HG03045 (cell line): ENCODE measurements around the gene SHQ1.
"Not testable (repeated sequence)": the region's sequence is repeated elsewhere in the genome, so short reads cannot be mapped to it uniquely, and the experiment has no call there.

ENCODE experiments used
- ATAC-seq: cut with Tn5 transposase; IDR thresholded peaks from one replicate; pipeline ENCODE4 v1.9.1; 2021; ENCODE audit warnings: mild to moderate bottlenecking, moderate library complexity; ENCODE audit not compliant: unreplicated experiment

The SHQ1 gene

DNA sequence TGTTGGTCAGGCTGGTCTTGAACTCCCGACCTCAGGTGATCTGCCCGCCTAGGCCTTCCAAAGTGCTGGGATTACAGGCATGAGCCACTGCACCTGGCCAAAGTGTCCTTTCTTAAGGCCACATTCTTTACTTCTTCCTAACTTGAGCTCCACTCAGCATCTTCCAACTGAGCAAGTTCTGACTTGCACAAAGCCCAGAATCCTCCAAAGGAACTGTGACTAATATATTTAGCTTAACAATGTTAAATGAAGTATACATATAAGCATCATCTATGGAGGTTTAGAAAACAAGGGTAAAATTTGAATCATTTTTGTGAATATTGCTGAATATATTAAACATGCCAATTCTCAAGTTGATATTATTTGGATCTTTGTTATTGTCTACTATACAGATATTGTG lies 93.7 kb downstream of the SHQ1 start:
- ATAC-seq, result no peak

DNA sequence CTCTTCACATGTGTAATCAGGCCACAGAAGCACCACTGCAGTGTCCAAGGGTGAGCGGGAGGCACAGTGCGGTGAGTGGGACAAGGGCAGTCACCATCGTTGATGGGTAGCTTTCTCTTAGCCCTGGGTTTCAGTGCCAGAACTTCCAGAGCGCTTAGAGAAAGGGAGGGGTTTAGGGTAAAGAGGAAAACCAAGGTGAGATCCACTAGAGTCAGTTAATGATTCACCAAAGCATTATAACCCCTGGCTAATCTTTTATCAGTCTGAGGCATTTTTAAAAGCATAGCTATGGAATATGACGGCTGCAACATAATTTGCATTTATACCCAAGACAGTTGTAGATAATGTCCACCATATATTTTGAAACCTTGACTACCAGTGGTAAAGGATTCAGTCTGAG lies 94.8 kb downstream of the SHQ1 start:
- no peak for ATAC-seq

DNA sequence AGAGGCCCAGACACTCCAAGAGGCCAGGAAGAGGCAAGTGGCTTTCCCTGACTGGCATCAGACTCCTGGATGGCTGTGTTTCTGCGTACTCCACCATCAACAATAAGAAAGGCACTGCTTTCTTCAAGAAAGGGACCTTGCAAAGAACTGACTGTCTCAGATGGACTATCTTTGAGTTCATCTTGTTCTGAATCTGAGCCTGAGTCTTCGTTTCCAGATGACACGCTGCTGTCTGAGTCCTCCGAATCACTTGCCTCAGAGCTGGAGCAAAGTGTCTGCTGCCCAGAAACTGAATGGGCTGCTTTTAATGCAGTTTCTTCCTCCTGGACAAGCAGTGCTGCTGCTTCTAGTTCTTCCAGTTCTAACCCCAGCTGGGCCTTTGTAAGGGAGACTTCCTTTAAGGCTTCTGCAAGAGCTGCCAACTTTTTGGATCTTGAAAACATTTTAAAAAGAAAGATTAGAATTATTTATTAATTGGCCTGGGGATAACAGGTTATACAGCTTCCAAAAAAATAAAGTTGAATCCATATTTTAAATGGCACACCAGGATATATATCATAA lies 97.8 kb downstream of the SHQ1 start:
- ATAC-seq, result no peak

DNA sequence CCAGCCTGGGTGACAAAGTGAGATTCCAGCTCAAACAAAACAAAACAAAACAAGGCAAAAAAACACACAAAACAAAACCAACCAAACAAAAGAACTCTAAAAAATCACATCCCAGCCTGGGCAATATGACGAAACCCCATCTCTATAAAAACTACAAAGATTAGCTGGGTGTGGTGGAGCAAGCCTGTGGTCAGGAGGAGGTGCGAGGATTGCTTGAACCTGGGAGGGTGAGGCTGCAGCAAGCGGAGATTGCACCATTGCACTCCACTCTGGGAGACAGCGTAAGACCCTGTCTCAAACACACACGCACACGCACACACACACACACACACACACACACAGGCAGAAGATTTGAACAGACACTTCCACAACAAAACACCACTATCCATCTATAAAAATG lies 99.6 kb downstream of the SHQ1 start:
- ATAC-seq, result no peak

DNA sequence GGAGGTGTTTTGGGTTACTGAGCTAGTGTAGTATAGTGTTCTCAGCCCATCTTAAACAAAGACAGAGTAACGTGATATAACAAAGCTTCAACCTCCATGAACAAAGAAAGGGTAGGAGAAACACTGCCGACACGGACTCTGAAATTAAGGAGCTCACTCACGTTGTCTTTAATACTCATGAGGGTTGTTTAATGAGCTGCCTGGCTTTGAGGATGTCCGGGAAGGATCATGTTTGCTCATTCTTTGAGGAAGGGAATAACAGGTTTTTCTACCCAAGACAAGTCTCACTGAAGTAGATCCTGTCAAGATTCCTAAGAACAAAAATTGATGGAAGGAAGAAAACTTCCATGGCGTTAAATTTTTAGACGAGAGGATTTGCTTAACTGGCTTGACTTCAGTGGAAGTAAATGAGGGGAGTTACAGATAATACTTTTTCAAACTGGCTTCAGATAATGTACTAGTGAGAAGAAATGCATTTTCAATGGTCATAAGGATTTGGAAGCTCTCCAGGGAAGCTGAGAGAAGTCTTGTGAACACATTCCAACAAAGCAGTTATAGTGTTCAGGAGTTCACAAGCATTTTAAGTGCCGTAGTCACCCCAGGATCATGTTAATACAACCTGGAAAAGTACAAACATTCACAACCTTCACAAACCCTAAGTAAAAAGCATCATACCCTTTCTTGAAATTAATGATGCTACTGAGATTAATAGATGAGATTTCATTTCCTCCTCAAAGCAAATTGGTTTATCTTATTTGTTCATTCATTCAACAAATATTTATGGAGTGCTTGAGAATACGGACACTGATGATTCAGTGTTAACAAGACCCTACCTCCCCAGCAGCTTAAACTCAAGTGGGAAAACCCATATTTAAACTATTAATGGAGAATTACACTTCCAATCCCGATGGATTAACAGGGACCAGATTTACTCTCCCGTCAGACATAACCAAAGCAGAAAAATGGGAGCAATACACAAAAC lies 101.5 kb downstream of the SHQ1 start:
- no peak for ATAC-seq

DNA sequence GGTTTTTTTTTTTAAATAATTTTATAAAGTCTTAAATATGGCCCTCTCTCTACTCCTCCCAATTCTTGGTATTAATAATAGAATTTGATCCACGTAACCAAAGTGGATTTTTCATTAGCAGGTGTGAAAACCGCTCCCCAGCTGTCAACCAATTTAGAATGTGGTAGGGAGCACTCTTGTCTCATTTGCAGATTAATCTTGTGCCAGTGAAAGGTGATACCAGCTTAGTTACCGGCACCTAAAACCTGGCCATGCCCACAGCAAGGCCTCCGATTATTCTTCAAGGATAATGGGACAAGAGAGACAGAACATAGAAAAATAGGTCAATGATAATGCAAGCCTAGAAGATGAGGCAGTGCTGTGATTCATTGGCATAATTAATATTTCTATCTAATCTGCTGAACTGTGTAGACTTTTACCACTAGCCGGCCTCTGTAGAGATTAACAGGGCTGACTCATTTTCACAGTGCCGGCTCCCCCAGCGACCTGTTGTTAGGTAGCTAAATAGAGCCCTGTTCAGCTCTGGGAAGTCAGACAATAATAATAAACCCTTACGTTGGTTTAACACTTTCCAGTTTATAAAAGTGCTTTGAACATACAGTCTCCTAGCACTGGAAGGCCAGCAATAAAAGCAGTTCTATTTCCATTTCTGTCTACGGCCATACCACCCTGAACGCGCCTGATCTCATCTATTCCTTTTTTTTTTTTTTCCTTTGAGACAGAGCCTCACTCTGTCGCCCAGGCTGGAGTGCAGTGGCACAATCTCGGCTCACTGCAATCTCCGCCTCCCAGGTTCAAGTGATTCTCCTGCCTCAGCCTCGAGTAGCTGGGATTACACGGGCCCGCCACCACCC lies 102.9 kb downstream of the SHQ1 start:
- ATAC-seq, result no peak

DNA sequence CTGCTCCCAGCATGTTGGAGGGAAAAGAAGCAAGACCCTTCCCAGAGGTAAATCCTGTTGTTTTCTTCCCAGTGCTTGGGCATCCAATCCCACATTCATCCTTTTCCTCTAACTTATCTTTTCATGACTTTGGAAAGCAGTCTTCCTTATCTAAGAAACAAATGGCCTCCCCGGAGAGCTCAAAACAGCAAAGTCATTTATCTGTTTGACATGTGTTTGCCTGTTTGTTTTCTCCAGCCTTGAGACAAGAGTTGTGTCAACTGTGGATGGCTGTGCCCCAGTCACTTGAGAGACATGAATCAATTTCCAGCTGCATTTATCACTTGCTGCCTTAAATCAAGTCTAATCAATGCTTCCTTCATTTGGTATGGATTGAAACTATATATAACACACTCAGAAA lies 103.9 kb downstream of the SHQ1 start:
- no peak for ATAC-seq

DNA sequence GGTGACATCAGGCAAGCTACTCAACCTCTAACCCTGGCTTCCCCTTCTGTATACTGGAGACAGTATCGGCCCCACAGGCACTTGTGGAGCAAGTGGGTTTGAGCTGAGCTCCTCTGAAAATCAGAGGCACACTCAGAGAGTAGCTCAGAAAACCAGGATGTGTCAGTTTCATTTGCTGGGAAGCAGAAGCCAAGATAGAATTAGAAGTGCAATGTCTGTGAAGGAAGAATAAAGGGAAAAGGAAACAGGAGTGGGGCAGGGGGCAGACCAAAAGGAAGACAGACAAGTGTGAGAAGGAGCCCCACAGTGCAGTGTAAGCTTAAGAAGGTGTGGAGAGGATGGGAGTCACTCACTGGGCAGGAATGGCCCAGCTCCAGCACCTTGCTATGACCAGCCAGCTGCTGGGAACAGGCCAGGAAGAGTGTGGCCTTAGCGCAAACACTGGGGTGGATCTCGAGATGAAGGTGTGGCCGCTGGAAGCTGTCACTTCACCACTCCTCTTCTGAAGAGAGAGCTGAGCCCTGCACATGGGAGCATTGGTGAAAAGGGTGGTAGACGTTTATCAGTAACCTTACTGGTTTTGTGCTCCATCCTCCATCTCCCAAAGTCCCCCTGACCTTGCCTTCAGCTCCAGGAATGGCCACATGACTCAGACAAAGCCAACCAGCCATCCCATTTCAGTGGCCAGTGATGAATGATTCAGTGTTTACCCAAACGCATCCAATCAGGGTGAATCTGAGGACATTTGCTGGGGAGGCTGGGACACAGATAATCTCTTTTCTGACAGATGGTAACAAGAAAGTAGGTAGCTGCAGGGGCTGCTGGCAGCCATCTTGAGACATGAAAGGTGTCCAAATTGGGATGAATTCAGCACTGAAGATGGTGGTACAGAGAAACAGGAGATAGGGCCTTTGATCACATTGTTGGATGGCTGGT lies 108.4 kb downstream of the SHQ1 start:
- no peak for ATAC-seq

DNA sequence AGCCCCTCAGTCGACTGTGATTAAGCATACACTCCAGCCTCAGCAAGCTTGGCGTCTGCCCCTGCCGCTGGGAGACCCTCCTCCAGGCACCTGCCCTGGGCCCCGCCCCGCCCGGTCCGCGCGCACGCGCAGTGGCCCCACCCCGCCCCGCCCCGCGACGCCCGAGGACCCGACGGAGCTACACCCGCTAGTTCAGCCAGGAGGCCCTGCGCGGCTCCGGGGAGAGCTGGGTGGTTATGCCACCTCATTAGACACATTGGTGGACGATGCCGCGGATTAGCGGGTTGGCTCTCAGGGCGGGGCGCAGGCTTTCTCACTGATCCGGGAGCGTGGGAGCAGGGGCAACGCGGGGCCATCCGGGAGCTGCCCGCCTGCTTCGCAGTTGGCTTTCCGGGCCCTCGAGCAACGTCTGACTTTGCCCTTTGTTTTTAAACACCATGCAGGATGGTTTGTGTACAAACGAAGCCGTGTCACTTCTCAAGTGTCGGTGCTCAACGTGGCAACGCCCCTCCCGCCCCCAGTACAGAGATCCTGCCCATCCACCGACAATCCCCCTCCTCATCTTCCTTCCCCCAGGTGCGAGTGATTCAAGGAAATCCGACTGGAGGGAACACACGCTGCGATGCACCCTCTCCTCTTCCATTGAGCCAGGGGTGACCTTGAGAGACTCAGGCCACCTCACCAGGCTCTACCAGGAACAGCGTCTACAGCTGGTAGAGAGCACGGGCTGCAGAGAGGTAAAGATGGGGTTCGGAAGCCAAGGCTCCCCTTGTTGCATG lies 109.3 kb downstream of the SHQ1 start:
- peak; percentile 83 for ATAC-seq

DNA sequence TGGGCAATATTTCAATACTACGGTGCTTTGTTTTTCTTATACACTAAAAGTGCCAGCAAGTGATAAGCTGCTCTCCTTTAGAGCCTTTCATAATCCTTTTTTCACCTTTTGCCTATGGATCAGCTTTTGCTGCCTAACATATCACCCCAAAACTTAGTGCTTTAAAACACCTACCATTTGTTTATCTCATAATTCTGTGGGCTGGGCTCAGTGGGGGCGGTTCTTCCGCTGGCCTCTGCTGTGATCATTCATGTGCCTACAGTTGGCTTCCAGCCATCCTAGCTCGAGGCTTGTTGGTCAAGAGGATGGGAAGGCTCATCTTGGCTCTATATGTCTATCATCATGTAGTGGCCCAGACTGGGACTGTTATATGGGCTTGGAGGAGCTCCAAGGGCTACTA lies 113.2 kb downstream of the SHQ1 start:
- ATAC-seq, result not testable (repeated sequence)

DNA sequence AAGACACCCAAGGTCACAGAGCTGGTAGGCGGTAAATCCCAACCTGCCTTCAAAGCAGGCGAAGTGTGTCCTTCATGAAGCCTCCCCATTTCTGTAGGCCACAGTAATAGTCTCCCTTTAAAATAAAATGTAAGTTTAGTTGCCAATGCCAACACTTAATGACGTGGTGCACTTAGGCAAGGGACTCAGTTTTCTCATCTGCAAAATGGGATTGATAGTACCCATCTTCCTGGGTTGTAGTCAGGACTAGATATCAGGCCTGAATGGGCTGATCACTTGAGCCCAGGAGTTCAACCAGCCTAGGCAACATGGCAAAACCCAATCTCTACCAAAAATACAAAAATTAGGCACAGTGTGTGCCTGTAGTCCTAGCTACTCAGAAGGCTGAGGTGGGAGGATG lies 114.6 kb downstream of the SHQ1 start:
- ATAC-seq, result no peak

DNA sequence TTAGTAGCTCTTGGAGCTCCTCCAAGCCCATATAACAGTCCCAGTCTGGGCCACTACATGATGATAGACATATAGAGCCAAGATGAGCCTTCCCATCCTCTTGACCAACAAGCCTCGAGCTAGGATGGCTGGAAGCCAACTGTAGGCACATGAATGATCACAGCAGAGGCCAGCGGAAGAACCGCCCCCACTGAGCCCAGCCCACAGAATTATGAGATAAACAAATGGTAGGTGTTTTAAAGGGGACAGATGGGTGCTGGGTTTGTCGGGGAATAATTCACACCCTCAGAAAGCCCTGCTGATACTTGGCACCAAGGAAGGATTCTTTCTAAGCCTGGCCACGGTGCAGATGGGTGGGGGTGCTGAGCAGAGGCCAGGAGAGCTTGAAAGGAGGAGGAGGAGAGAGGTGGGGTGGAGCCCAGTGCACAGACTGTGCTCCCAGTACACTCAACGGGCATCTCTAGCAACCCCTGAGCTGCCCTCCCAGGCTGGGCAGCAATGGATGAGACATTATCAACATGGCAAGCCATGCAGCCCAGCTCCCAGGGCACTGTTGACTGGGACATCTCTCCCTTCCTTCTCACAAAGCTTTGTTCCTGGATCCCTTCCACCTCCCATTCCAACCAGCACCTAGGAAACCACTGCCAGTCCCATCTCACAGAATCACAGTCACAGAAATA lies 115.4 kb downstream of the SHQ1 start:
- not testable (repeated sequence) for ATAC-seq

DNA sequence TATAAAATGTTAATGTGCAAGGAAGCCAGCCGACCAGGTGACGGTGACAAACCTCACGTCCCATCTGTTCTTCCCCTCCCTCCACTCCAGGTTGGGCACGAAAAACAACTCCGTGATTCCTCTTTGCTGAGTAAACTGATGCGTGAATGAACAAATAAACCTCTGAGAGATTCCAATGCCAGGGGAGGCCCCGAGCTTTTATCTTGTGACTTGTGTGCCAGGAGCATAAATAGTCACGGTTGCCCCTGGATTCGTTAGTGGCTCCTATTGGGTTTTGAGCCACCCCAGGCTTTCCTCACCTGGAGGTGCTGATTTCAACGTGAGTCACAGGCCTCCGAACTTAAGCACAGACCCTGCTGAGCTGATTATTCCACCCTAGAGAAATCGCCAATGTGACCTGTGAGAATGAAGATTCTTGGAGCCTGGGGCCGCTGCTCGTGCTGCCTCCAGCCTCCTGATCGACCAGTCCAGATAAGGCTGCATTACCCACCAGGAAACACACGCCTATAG lies 119.2 kb downstream of the SHQ1 start:
- ATAC-seq, result no peak

DNA sequence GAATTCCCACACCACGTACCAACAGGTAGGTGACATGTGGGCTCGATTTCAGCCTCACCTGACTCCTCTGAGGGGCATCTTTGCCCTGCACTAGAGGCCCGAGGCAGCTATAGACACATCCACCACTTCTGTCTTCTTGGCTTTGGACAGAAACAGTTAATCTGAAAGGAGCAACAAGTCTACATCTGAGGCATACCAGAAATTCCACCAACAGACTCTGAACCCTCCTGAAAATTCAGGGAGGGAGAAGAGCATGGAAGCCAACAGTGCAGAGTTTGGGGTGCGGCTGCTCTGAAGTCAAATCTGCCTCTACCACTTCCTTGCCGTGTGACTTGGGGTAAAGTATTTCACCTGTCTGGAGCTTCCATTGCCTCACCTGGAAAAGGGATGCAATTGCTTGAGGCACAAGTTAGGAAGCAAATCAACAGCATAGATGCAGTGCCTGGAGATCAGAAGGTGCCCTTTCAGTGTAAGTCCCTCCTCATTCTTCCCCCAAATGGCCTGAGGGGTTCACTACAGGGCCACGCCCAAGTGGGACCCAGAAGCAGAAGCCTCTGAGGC lies 119.8 kb downstream of the SHQ1 start:
- ATAC-seq, result no peak

DNA sequence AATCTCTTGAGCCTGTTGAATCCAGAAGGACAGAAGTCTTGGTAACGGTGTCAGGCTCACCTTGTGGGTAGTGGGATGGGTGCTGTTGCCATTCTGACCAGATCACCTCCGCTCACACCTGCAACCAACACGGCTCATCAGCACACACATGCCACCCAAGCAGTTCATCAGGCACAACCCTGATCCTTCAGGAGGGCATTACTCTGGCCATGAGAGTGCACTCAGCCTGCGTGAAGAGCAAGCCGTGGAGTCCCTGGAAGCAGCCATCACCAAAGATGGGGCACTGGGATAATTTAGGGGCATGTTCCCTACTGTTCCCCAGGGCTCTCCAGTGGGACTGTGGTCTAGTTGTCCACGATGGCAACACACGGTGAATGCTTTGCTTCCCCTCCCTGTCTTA lies 120.5 kb downstream of the SHQ1 start:
- no peak for ATAC-seq

DNA sequence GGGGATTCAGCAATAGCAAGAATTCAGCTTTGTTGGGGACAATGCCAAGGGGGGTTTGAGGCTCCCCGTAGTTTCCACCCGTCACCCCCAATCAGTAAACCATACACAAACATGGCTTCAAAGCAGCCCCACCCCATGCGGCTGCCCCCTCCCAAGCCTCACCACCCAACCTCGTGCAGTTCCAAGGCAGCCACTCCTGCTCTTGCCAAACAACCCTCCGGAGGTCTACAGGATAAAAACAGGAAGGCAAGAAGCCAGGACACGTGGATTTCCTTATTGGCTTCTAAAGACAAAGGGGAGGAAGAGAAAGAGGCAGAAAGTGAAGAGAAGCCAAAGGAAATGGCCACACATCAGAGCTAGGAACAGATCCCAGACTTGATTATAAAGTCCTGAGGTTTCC lies 121.1 kb downstream of the SHQ1 start:
- no peak for ATAC-seq

DNA sequence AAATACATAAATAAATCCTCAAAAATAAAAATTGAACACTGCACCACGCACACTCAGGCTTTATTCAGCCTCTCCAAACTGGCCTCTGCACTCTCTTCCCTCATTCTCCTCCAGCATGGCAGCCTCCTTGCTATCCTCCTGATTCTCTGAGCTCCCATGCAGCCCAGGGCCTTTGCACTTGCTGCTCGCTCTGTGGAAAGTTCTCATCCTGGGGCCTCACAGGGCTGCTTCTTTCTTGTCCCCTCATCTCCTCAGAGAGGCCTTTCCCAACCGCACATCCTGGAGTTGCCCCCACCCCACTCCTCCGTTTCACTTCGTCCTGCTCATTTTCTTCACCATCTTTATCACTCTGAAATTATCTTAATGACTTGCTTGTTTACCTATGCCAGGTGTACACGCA lies 123.0 kb downstream of the SHQ1 start:
- ATAC-seq, result no peak

DNA sequence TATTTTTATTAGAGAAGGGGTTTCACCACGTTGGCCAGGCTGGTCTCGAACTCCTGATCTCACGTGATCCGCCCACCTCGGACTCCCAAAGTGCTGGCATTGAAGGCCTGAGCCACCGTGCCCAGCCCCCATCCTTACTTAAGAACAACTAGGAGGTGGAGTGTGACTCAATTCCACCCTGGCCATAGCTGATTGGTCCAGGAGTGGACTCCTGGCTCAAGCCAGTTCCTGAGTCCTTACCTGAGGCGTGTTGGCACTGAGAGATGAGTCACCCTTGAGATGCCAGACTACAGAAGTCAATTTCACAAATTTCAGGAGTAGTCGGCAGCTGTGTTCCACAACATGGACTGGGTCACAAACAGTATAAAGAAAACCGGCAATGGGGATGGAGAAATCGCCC lies 124.2 kb downstream of the SHQ1 start:
- no peak for ATAC-seq
